OCI-LY7 (cell line): ENCODE measurements around the gene PEPD. TPM values are rescaled to one million over a fixed set of nuclear protein-coding genes. Genes with fewer than 3 reads are reported as not detected.

ENCODE experiments used
- BruUV-seq: library from RNA; stranded (reverse); fragments of 400-500 nt; replicated peaks from 2 replicates; lab custom pipeline; 2021; lab: Mats Ljungman, UMichigan
- CTCF ChIA-PET: fragments of 300-600 bp; sonication (Branson Sonifier 250); formaldehyde crosslinking; loops from one replicate; lab custom pipeline; 2022; ENCODE audit warnings: antibody characterized with exemption; ENCODE audit not compliant: unreplicated experiment; lab: Charles Lee
- POLR2A ChIA-PET: fragments of 300-600 bp; sonication (Branson Sonifier 250); formaldehyde crosslinking; loops from one replicate; lab custom pipeline; 2022; ENCODE audit warnings: antibody characterized with exemption; lab: Charles Lee
- DNase-seq: peaks from one replicate; pipeline ENCODE4 v3.0.0-alpha.2; 2015; ENCODE audit warnings: low spot score
- H2AFZ ChIP-seq: fragments of 200-600 bp; sonication (generic), shearing (Covaris generic); 2 replicates; pipeline ENCODE4 v1.6.1; 2014; ENCODE audit warnings: mild to moderate bottlenecking, antibody characterized with exemption, low read length, moderate library complexity
- H3K27ac ChIP-seq: fragments of 200-600 bp; sonication (generic); 2 replicates; pipeline ENCODE4 v1.5.1; 2014; ENCODE audit warnings: mixed run types, low read depth, mild to moderate bottlenecking, moderate library complexity, low read length, inconsistent platforms; ENCODE audit not compliant: poor library complexity, severe bottlenecking
- H3K36me3 ChIP-seq: fragments of 200-600 bp; sonication (generic); 2 replicates; pipeline ENCODE4 v1.6.1; 2014; ENCODE audit warnings: mild to moderate bottlenecking, antibody characterized with exemption, low read length, moderate library complexity, mixed read lengths; ENCODE audit not compliant: insufficient read depth
- H3K4me1 ChIP-seq: fragments of 200-600 bp; sonication (generic); 2 replicates; pipeline ENCODE4 v1.5.1; 2014; ENCODE audit warnings: mild to moderate bottlenecking, low read length; ENCODE audit not compliant: insufficient read depth, poor library complexity, severe bottlenecking
- H3K4me2 ChIP-seq: fragments of 200-600 bp; sonication (generic); 2 replicates; pipeline ENCODE4 v1.6.1; 2014; ENCODE audit warnings: mild to moderate bottlenecking, low read length
- H3K4me3 ChIP-seq: fragments of 200-600 bp; sonication (generic); 2 replicates; pipeline ENCODE4 v1.5.1; 2014; ENCODE audit warnings: mild to moderate bottlenecking, low read depth, low read length; ENCODE audit not compliant: poor library complexity, severe bottlenecking
- H3K79me2 ChIP-seq: fragments of 200-600 bp; sonication (generic); 2 replicates; pipeline ENCODE4 v1.6.1; 2016; ENCODE audit warnings: low read depth, mild to moderate bottlenecking, low read length, moderate library complexity, mixed read lengths; ENCODE audit not compliant: insufficient read depth
- H3K9me2 ChIP-seq: fragments of 200-600 bp; sonication (generic); 2 replicates; pipeline ENCODE4 v1.6.1; 2016; ENCODE audit warnings: mild to moderate bottlenecking, low read length, mixed read lengths; ENCODE audit not compliant: insufficient read depth
- H3K9me3 ChIP-seq: fragments of 200-600 bp; sonication (generic); 2 replicates; pipeline ENCODE4 v1.6.1; 2014; ENCODE audit warnings: mild to moderate bottlenecking, mixed run types, low read length, mixed read lengths
- H4K20me1 ChIP-seq: fragments of 200-600 bp; sonication (generic); 2 replicates; pipeline ENCODE4 v1.6.1; 2014; ENCODE audit warnings: mild to moderate bottlenecking, antibody characterized with exemption, low read length, moderate library complexity, mixed read lengths; ENCODE audit not compliant: insufficient read depth
- EZH2phosphoT487 ChIP-seq: fragments of 200-600 bp; sonication (generic); IDR thresholded peaks from 2 replicates; pipeline ENCODE4 v1.6.1; 2018; ENCODE audit warnings: low read depth, borderline replicate concordance, mild to moderate bottlenecking, mixed run types, antibody characterized with exemption, low read length, moderate library complexity, mixed read lengths
- intact Hi-C: fragments of 100-400 bp; cut with micrococcal nuclease; formaldehyde crosslinking; loops from one replicate; pipeline ENCODE4 v1.10.0; 2022; ENCODE audit not compliant: unreplicated experiment
- total RNA-seq, 2 experiments: library from RNA; depleted of rRNA in 1 of 2; stranded (reverse); fragments of >200 nt in 1 of 2; shearing (Covaris generic) in 1 of 2; gene quantifications; 2 replicates each; pipeline ENCODE4 v1.2.3, GENCODE V29; 2014 to 2022
- TF ChIP-seq, protein P1 (sequence below): fragments of 200-600 bp; sonication (generic); conservative IDR thresholded peaks from 2 replicates; pipeline ENCODE4 v1.5.1; 2014; ENCODE audit warnings: mild to moderate bottlenecking, antibody characterized with exemption, low read length, moderate library complexity, mixed read lengths

The PEPD gene
- total RNA-seq, 2 experiments from 2014 or later: 24.4 to 29.7 TPM

DNA sequence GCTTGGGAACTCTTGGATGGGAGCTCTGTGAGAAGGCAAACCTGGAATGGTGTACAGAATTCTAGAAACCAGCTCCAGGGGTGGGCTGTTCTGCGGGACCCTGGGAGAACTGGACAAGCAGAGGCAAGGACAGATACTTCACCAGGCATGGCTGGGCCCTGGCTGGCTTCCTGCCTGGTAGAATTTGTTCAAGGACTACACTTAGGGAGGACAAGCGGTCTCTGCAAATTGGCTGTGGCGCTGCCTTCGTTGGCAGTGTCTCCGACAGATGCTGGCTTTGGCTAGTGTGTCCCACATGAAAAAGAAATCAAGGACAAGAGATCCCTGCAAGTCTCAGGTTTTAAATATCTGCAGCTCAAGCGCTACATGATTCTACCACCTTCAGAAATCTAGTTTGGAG is 135.6 kb downstream of the PEPD start:
- Histone ChIP-seq H3K4me3 (no peak overlapping the region), H3K27ac (no peak overlapping the region), H3K4me1 (no peaks in the 10 kb centered on the region), H3K36me3 (peaks cover 32% of the 10 kb centered on the region), H2AFZ (no peak overlapping the region), H3K79me2 (peaks cover 24% of the 10 kb centered on the region), H3K9me3 (no peaks in the 10 kb centered on the region), H4K20me1 (0 out of 2 replicates have a peak, but pooled peaks cover 4% of the 10 kb centered on the region), H3K4me2 (no peak overlapping the region), H3K9me2 (no peaks in the 10 kb centered on the region)
- ChIA-PET CTCF (no interaction called here), POLR2A (no interaction called here)
- no TSS peak for BruUV-seq
- intact Hi-C loops: no loop called here
- TF ChIP-seq, protein P1, sequence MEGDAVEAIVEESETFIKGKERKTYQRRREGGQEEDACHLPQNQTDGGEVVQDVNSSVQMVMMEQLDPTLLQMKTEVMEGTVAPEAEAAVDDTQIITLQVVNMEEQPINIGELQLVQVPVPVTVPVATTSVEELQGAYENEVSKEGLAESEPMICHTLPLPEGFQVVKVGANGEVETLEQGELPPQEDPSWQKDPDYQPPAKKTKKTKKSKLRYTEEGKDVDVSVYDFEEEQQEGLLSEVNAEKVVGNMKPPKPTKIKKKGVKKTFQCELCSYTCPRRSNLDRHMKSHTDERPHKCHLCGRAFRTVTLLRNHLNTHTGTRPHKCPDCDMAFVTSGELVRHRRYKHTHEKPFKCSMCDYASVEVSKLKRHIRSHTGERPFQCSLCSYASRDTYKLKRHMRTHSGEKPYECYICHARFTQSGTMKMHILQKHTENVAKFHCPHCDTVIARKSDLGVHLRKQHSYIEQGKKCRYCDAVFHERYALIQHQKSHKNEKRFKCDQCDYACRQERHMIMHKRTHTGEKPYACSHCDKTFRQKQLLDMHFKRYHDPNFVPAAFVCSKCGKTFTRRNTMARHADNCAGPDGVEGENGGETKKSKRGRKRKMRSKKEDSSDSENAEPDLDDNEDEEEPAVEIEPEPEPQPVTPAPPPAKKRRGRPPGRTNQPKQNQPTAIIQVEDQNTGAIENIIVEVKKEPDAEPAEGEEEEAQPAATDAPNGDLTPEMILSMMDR: no peak
- no peak for TF ChIP-seq EZH2phosphoT487
- no peak for DNase-seq

DNA sequence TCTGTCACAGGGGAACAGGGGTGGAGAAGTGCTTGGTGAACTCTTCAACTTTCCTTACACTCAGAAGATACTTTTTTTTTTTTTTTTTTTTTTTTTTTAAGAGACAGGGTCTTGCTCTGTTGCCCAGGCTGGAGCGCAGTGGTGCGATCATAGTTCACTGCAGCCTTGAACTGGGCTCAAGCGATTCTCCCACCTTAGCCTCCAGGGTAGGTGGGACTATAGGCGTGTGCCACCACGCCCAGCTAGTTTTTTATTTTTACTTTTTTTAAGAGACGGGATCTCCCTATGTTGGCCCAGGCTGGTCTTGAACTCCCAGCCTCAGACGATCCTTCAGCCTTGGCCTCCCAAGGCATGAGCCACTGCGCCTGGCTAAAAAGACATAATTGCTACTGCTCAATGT is 136.6 kb downstream of the PEPD start:
- ChIA-PET CTCF (no interaction called here), POLR2A (no interaction called here)
- no peaks in the 10 kb centered on the region for H3K4me1 ChIP-seq
- H3K9me3 ChIP-seq: no peaks in the 10 kb centered on the region
- no peak overlapping the region for H3K4me2 ChIP-seq
- no TSS peak for BruUV-seq
- no peak overlapping the region for H3K4me3 ChIP-seq
- H3K79me2 ChIP-seq: peaks cover 34% of the 10 kb centered on the region
- no peak overlapping the region for H3K27ac ChIP-seq
- H2AFZ ChIP-seq: no peak overlapping the region
- H4K20me1 ChIP-seq: peaks cover 10% of the 10 kb centered on the region; the same call in 1 of the 2 replicates
- H3K36me3 ChIP-seq: peaks cover 42% of the 10 kb centered on the region
- TF ChIP-seq, protein P1: no peak
- no peak for TF ChIP-seq EZH2phosphoT487
- intact Hi-C loops: no loop called here
- no peak for DNase-seq
- H3K9me2 ChIP-seq: no peaks in the 10 kb centered on the region

DNA sequence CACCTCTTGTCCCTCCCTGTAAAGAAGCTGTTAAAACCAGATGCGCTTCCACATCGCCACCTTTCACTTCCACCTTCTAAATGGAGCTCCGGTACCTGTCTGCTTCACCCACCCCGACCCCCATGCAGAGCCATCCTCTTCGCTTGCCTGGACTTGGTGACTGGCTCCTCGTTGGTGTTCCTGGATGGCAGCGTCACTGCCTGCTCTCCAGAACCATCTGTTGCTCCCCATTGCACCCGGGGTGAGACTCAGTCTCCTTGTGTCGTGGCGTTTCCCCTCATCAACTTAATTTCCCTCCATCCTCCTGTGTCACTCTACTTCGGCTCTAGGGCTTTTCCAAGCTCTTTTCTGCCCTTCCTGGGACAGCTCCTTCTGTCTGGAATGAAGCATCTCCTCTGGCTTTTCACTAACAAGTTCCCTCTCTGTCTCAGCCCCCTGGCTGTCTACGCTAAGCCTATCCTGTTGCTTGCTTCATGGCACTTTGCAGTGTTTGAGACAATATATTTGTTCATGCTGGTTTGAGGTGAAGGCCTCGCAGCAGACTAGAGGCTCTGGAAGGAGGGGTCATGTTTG is 137.8 kb downstream of the PEPD start:
- intact Hi-C loops: no loop called here
- no peak overlapping the region for H3K27ac ChIP-seq
- H2AFZ ChIP-seq: no peak overlapping the region
- H3K4me1 ChIP-seq: no peaks in the 10 kb centered on the region
- TF ChIP-seq EZH2phosphoT487: no peak
- TF ChIP-seq, protein P1: no peak
- no peaks in the 10 kb centered on the region for H3K9me3 ChIP-seq
- H3K36me3 ChIP-seq: peaks cover 53% of the 10 kb centered on the region
- no peak overlapping the region for H3K4me3 ChIP-seq
- BruUV-seq: no TSS peak
- no peak for DNase-seq
- CTCF ChIA-PET: interaction anchor here (0.6 kb wide), 1 partner anchor 451 kb away, joined by 3 read pairs; no protein-coding TSS in a partner anchor
- peaks cover 22% of the 10 kb centered on the region for H4K20me1 ChIP-seq
- H3K4me2 ChIP-seq: no peak overlapping the region
- POLR2A ChIA-PET: interaction anchor here (0.6 to 1.1 kb wide), 4 partner anchors 9 to 565 kb away, joined by 3 to 4 read pairs (median 4); partner anchors contain the start of gene CEBPG
- H3K79me2 ChIP-seq: peaks cover 46% of the 10 kb centered on the region
- H3K9me2 ChIP-seq: no peaks in the 10 kb centered on the region
